GM12864 (cell line): ENCODE data around the gene JAGN1.
"Not testable (repeated sequence)": the region's sequence is repeated elsewhere in the genome, so short reads cannot be mapped to it uniquely, and the experiment has no call there.

Source experiments
- DNase-seq: peaks from one replicate; pipeline ENCODE4 v3.0.0-alpha.2; 2011; ENCODE audit warnings: low read depth
- H3K4me3 ChIP-seq: 2 replicates; pipeline ENCODE4 v1.5.1; 2011; ENCODE audit warnings: mild to moderate bottlenecking, low read depth, low read length, control low read depth
- TF ChIP-seq, protein P1 (sequence below): IDR thresholded peaks from 2 replicates; pipeline ENCODE4 v1.5.1; 2011; ENCODE audit warnings: low read depth, mild to moderate bottlenecking, moderate library complexity, low read length, control low read depth, inconsistent platforms; ENCODE audit errors: missing control alignments

JAGN1 gene

DNA sequence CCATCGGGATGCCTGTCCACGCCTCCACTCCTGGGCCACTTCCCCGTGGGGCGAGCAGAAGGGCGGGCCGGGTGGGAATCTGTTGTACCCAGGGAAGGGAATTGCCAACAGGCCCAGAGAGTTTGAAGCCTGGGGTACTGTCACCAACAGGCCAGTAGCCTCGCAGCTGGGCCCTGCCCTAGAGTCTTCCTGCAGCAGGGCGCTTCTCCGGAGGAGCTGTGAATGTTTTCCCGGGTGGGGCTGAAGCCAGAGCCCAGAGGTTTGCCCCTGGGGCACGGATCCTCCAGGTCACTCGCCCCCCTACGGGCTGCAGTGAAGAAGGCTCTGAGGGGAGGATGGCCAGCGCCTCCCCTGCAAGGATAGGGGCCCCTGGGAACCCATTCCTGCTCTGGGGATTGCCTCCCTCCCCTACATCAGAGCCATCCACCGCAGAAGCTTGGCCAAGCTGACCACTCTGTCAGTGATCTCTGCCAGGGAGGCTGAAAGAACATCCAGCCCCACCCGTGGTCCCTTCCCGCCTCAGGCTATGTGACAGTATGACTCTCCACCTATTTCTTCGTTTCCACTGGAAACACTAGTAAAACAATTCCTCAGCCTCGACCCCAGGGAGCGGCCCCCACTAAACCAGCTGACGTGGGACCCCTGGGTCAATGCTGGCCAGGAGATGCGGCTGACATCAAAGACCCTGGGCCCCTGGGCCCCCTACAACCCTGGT, 27.2 kb upstream of the JAGN1 start:
- H3K4me3 ChIP-seq: no peak overlapping the region
- DNase-seq: no peak
- TF ChIP-seq, protein P1, sequence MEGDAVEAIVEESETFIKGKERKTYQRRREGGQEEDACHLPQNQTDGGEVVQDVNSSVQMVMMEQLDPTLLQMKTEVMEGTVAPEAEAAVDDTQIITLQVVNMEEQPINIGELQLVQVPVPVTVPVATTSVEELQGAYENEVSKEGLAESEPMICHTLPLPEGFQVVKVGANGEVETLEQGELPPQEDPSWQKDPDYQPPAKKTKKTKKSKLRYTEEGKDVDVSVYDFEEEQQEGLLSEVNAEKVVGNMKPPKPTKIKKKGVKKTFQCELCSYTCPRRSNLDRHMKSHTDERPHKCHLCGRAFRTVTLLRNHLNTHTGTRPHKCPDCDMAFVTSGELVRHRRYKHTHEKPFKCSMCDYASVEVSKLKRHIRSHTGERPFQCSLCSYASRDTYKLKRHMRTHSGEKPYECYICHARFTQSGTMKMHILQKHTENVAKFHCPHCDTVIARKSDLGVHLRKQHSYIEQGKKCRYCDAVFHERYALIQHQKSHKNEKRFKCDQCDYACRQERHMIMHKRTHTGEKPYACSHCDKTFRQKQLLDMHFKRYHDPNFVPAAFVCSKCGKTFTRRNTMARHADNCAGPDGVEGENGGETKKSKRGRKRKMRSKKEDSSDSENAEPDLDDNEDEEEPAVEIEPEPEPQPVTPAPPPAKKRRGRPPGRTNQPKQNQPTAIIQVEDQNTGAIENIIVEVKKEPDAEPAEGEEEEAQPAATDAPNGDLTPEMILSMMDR: no peak

- H3K4me3 ChIP-seq: no peak overlapping the region
- TF ChIP-seq, protein P1: no peak
- DNase-seq: no peak
Observed at GRCh38 chr3:9864200-9864927, 26.0 kb upstream of the JAGN1 start.

DNA sequence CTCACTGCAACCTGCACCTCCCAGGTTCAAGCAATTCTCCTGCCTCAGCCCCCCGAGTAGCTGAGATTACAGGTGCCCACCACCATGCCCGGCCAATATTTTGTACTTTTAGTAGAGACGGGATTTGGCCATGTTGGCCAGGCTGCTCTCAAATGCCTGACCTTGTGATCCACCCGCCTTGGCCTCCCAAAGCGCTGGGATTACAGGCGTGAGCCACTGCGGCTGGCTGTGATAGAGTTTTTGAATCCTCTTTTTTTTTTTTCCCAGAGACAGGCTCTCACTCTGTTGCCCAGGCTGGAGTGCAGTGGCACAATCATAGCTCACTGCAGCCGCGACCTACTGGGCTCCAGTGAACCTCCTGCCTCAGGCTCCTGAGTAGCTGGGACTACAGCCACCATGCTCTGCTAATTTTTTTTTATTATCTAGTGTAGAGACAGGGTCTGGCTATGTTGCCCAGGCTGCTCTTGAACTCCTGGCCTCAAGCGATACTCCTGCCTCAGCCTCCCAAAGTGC, 25.2 kb upstream of the JAGN1 start:
- not testable (repeated sequence) for DNase-seq, H3K4me3 ChIP-seq

DNA sequence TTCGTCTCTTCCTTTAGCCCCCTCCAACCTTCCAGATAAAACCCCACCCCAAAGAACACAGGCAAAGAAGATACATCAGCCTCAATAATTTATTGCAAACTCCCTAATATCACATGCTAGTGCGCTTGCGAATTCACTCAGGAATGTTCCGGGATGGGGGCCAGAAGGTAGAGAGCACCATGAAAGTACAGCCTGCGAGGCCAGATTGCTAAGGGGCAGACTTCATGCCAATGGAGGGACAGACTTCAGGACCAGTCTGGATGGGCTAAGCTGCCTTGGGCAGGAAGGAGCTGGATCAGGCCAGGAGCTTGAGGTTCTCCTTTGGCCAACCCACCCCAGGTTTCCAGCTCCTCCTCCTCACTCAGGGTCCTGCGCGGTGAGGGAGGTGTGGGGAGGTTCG, 23.8 kb upstream of the JAGN1 start:
- no peak overlapping the region for H3K4me3 ChIP-seq
- no peak for DNase-seq
- TF ChIP-seq, protein P1: no peak

DNA sequence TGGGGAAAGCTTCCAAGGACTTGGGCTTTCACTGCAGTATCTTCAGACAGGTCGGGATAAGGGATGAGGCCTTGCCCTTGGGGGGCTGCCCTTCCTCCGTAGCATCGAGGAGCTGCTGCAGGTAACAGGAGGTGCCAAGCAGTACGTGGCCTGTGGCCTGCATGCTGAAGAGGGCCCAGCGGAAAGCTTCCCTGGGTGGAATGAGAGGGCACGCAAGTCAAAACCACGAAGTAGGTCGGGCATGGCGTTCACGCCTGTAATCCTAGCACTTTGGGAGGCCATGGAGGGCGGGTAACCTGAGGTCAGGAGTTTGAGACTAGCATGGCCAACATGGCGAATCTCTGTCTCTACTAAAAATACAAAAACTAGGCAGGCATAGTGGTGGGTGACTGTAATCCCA, 23.3 kb upstream of the JAGN1 start:
- no peak overlapping the region for H3K4me3 ChIP-seq
- DNase-seq: no peak
- TF ChIP-seq, protein P1: no peak

DNA sequence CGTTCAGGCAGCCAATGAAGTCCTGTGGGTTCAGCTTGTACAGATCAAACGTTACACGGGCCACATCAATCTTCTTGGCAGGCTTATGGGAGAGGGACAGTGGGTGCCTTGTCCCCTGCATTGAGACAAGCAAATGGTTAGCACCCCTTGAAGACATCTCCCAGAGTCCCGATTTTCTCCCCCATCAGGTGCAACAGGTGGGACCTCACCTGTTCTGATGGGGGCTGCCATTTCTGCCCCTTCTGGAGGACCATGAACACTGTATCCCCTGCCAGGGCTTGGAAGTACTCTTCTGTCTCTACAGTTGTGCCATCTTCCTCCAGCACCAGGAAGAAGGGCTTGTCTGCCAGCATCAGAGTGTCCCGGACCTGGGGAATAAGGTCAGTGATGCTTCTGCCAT, 20.5 kb upstream of the JAGN1 start:
- TF ChIP-seq, protein P1: no peak
- DNase-seq: no peak
- H3K4me3 ChIP-seq: no peak overlapping the region

- TF ChIP-seq, protein P1: no peak
- no peak for DNase-seq
- no peak overlapping the region for H3K4me3 ChIP-seq
Observed at GRCh38 chr3:9870978-9871377, 19.4 kb upstream of the JAGN1 start.

DNA sequence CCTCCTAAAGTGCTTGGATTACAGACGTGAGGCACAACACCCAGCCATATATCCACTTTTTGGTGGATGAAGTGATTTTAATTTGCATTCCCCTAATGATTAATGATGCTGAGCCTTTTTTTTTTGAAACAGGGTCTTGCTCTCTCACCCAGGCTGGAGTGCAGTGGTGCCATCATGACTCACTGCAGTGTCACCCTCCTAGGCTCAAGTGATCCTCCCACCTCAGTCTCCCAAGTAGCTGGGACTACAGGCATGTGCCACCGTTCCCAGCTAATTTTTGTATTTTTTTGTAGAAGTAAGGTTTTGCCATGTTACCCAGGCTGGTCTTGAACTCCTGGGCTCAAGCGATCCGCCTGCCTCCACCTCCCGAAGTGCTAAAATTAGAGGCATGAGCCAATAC, 18.3 kb upstream of the JAGN1 start:
- DNase-seq, H3K4me3 ChIP-seq: not testable (repeated sequence)
